WTC11 (cell line): ENCODE measurements around the gene OGFOD3. TPM values are rescaled to one million over a fixed set of nuclear protein-coding genes. Genes with fewer than 3 reads are reported as not detected.

Experiments used
- ATAC-seq: fragments of 200-7000 bp; cut with Tn5 transposase; 2 replicates; pipeline ENCODE4 v1.10.0; 2021; ENCODE audit warnings: mild to moderate bottlenecking, moderate library complexity
- CTCF ChIA-PET: fragments of 300-600 bp; sonication (Branson Sonifier 250); formaldehyde crosslinking; loops from one replicate; lab custom pipeline; 2021; ENCODE audit warnings: antibody characterized with exemption; lab: Charles Lee
- POLR2A ChIA-PET: fragments of 350-600 bp; sonication (Branson Sonifier 250); formaldehyde crosslinking; loops from one replicate; lab custom pipeline; 2021; ENCODE audit warnings: antibody characterized with exemption; lab: Charles Lee
- DNase-seq: peaks from one replicate; pipeline ENCODE4 v3.0.0; 2021; ENCODE audit warnings: low spot score
- H3K27ac Mint-ChIP-seq: 2 replicates; pipeline ENCODE4 v1.8.0; 2021; ENCODE audit warnings: mixed read lengths
- H3K27me3 Mint-ChIP-seq: 2 replicates; pipeline ENCODE4 v1.8.0; 2021; ENCODE audit warnings: low read depth, mild to moderate bottlenecking, moderate library complexity, mixed read lengths
- H3K36me3 Mint-ChIP-seq: 2 replicates; pipeline ENCODE4 v1.8.0; 2021; ENCODE audit warnings: mixed read lengths
- H3K4me1 Mint-ChIP-seq: 2 replicates; pipeline ENCODE4 v1.8.0; 2022; ENCODE audit warnings: mixed read lengths
- H3K4me3 Mint-ChIP-seq: 2 replicates; pipeline ENCODE4 v1.8.0; 2021; ENCODE audit warnings: mild to moderate bottlenecking, moderate library complexity, mixed read lengths
- H3K9me3 Mint-ChIP-seq: 2 replicates; pipeline ENCODE4 v1.8.0; 2021; ENCODE audit warnings: mixed read lengths
- AR ChIP-seq: fragments of 250-450 bp; sonication (Bioruptor Pico); IDR thresholded peaks from 2 replicates; pipeline ENCODE4 v1.9.0; 2021; ENCODE audit warnings: mild to moderate bottlenecking
- CTCF ChIP-seq: fragments of 200-600 bp; IDR thresholded peaks from 2 replicates; pipeline ENCODE4 v1.8.0; 2022; ENCODE audit warnings: antibody characterized with exemption
- HMGA2 ChIP-seq: fragments of 250-450 bp; sonication (Bioruptor Pico); IDR thresholded peaks from 2 replicates; pipeline ENCODE4 v1.4.0; 2021; ENCODE audit warnings: mild to moderate bottlenecking, moderate library complexity
- JAZF1 ChIP-seq: fragments of 250-450 bp; sonication (Bioruptor Pico); IDR thresholded peaks from 2 replicates; pipeline ENCODE4 v1.9.0; 2021; ENCODE audit warnings: moderate library complexity, mild to moderate bottlenecking, inconsistent platforms
- JUN ChIP-seq: sonication (generic); formaldehyde crosslinking; IDR thresholded peaks from 2 replicates; pipeline ENCODE4 v1.8.0; 2023; ENCODE audit warnings: mild to moderate bottlenecking, missing genetic modification reagents
- KAT7 ChIP-seq: sonication (generic); formaldehyde crosslinking; IDR thresholded peaks from 2 replicates; pipeline ENCODE4 v1.8.1; 2023; ENCODE audit warnings: missing genetic modification reagents, mild to moderate bottlenecking, borderline replicate concordance
- MYBL2 ChIP-seq: sonication (generic); formaldehyde crosslinking; IDR thresholded peaks from 2 replicates; pipeline ENCODE4 v1.8.1; 2023; ENCODE audit warnings: mild to moderate bottlenecking, moderate library complexity, missing genetic modification reagents
- NFATC4 ChIP-seq: fragments of 250-450 bp; sonication (Bioruptor Pico); IDR thresholded peaks from 2 replicates; pipeline ENCODE4 v1.9.0; 2021; ENCODE audit warnings: mild to moderate bottlenecking
- NFE2L1 ChIP-seq: sonication (generic); formaldehyde crosslinking; IDR thresholded peaks from 2 replicates; pipeline ENCODE4 v1.8.1; 2023; ENCODE audit warnings: missing genetic modification reagents
- NFYB ChIP-seq: sonication (generic); formaldehyde crosslinking; conservative IDR thresholded peaks from 2 replicates; pipeline ENCODE4 v1.8.0; 2022; ENCODE audit warnings: low read depth, missing genetic modification reagents
- PREB ChIP-seq: sonication (generic); formaldehyde crosslinking; IDR thresholded peaks from 2 replicates; pipeline ENCODE4 v1.8.1; 2022; ENCODE audit warnings: mild to moderate bottlenecking, missing genetic modification reagents, moderate library complexity, borderline replicate concordance
- RELA ChIP-seq: sonication (generic); formaldehyde crosslinking; IDR thresholded peaks from 2 replicates; pipeline ENCODE4 v1.8.1; 2022; ENCODE audit warnings: missing genetic modification reagents, mild to moderate bottlenecking, borderline replicate concordance
- RORB ChIP-seq: fragments of 250-450 bp; sonication (Bioruptor Pico); IDR thresholded peaks from 2 replicates; pipeline ENCODE4 v1.9.0; 2021; ENCODE audit warnings: mild to moderate bottlenecking
- SOX15 ChIP-seq: fragments of 250-450 bp; sonication (Bioruptor Pico); IDR thresholded peaks from 2 replicates; pipeline ENCODE4 v1.9.0; 2021; ENCODE audit warnings: mild to moderate bottlenecking
- ZNF263 ChIP-seq: sonication (generic); formaldehyde crosslinking; IDR thresholded peaks from 2 replicates; pipeline ENCODE4 v1.8.1; 2022; ENCODE audit warnings: low read depth, mild to moderate bottlenecking, moderate library complexity, missing genetic modification reagents
- ZNF423 ChIP-seq: fragments of 250-450 bp; sonication (Bioruptor Pico); IDR thresholded peaks from 2 replicates; pipeline ENCODE4 v2.1.2; 2022; ENCODE audit warnings: mild to moderate bottlenecking, moderate library complexity
- total RNA-seq: library from RNA; stranded (reverse); gene quantifications from 3 replicates; pipeline ENCODE4 v1.2.3, GENCODE V29; 2021

Gene OGFOD3
- total RNA-seq, 1 experiment from 2014 or later: 20.4 TPM

GRCh38 chr17:82390015-82390859 lies 28.1 kb downstream of the OGFOD3 start:
- ATAC-seq: no peak
- no peak overlapping the region for H3K27ac Mint-ChIP-seq
- ChIA-PET POLR2A (no interaction called here), CTCF (no interaction called here)
- H3K36me3 Mint-ChIP-seq: no peaks in the 10 kb centered on the region
- H3K4me1 Mint-ChIP-seq: no peaks in the 10 kb centered on the region
- no peaks in the 10 kb centered on the region for H3K27me3 Mint-ChIP-seq
- H3K9me3 Mint-ChIP-seq: no peaks in the 10 kb centered on the region
- TF ChIP-seq KAT7 (no peak), JAZF1 (CRISPR knock-in tag) (no peak), ZNF423 (no peak), RORB (CRISPR knock-in tag) (no peak), NFATC4 (CRISPR knock-in tag) (no peak), JUN (no peak), AR (no peak), RELA (CRISPR knock-in tag) (no peak), HMGA2 (CRISPR knock-in tag) (no peak), NFYB (no peak)
- DNase-seq: no peak
- H3K4me3 Mint-ChIP-seq: no peak overlapping the region

- no peak overlapping the region for H3K4me3 Mint-ChIP-seq
- H3K27ac Mint-ChIP-seq: no peak overlapping the region; the same call in 1 of the 2 replicates
- H3K27me3 Mint-ChIP-seq: no peaks in the 10 kb centered on the region; the same call in 1 of the 2 replicates
- no peaks in the 10 kb centered on the region for H3K36me3 Mint-ChIP-seq
- CTCF ChIA-PET: no interaction called here
- no peak for DNase-seq
- POLR2A ChIA-PET: no interaction called here
- TF ChIP-seq ZNF263 (CRISPR knock-in tag) (no peak), PREB (CRISPR knock-in tag) (no peak), CTCF (no peak), NFE2L1 (no peak)
- peaks cover 3% of the 10 kb centered on the region for H3K4me1 Mint-ChIP-seq
- H3K9me3 Mint-ChIP-seq: no peaks in the 10 kb centered on the region
- ATAC-seq: no peak
Measured at GRCh38 chr17:82389379-82389778, 29.0 kb downstream of the OGFOD3 start.

- TF ChIP-seq MYBL2 (CRISPR knock-in tag) (no peak), SOX15 (CRISPR knock-in tag) (no peak), JAZF1 (CRISPR knock-in tag) (no peak), ZNF423 (no peak)
- Mint-ChIP-seq H3K4me3 (no peak overlapping the region), H3K27ac (no peak overlapping the region), H3K9me3 (no peaks in the 10 kb centered on the region), H3K4me1 (peaks cover 3% of the 10 kb centered on the region), H3K36me3 (no peaks in the 10 kb centered on the region), H3K27me3 (no peaks in the 10 kb centered on the region; the same call in 1 of the 2 replicates)
- no peak for ATAC-seq
- DNase-seq: no peak
- POLR2A ChIA-PET: no interaction called here
- CTCF ChIA-PET: no interaction called here
Measured at GRCh38 chr17:82388922-82389283, 29.5 kb downstream of the OGFOD3 start.
